Panc1 (cell line): ENCODE measurements around the gene TMEM98. TPM values are rescaled to one million over a fixed set of nuclear protein-coding genes. Genes with fewer than 3 reads are reported as not detected.
"Not testable (repeated sequence)": the region's sequence is repeated elsewhere in the genome, so short reads cannot be mapped to it uniquely, and the experiment has no call there.

Experiments
- ATAC-seq: fragments of 200-7000 bp; cut with Tn5 transposase; 2 replicates; pipeline ENCODE4 v1.9.1; 2020; ENCODE audit warnings: mild to moderate bottlenecking, moderate library complexity
- BruUV-seq: library from RNA; stranded (reverse); fragments of 400-500 nt; replicated peaks from 2 replicates; lab custom pipeline; 2021; lab: Mats Ljungman, UMichigan
- CTCF ChIA-PET: fragments of 300-600 bp; sonication (Branson Sonifier 250); formaldehyde crosslinking; loops from one replicate; lab custom pipeline; 2022; ENCODE audit warnings: antibody characterized with exemption; lab: Charles Lee
- POLR2A ChIA-PET: fragments of 300-600 bp; sonication (Branson Sonifier 250); formaldehyde crosslinking; loops from one replicate; lab custom pipeline; 2022; ENCODE audit warnings: antibody characterized with exemption; lab: Charles Lee
- DNase-seq: peaks from one replicate; pipeline ENCODE4 v3.0.0-alpha.2; 2010; ENCODE audit warnings: low read depth, low spot score
- H3K27ac ChIP-seq: 2 replicates; pipeline ENCODE4 v1.5.1; 2011; ENCODE audit warnings: mild to moderate bottlenecking, low read length, inconsistent platforms
- H3K27me3 ChIP-seq: fragments of 200-500 bp; sonication (Bioruptor generic); 2 replicates; pipeline ENCODE4 v1.6.0; 2014; ENCODE audit warnings: low read length, inconsistent platforms; ENCODE audit not compliant: control insufficient read depth, insufficient read depth
- H3K36me3 ChIP-seq: fragments of 200-500 bp; sonication (Bioruptor generic); 2 replicates; pipeline ENCODE4 v1.5.1; 2014; ENCODE audit warnings: inconsistent platforms, mild to moderate bottlenecking, low read length, moderate library complexity; ENCODE audit not compliant: control insufficient read depth, insufficient read depth
- H3K4me1 ChIP-seq: 2 replicates; pipeline ENCODE4 v1.5.1; 2011; ENCODE audit warnings: inconsistent platforms, mild to moderate bottlenecking, low read length, moderate library complexity; ENCODE audit not compliant: control insufficient read depth, insufficient read depth
- H3K4me3 ChIP-seq, 2 experiments: 2 replicates each; pipeline ENCODE4 v1.5.1; 2011 to 2012; ENCODE audit warnings: low read depth in 2 of 2, low read length in 2 of 2, mild to moderate bottlenecking in 2 of 2, inconsistent platforms in 1 of 2, moderate library complexity in 1 of 2
- H3K9me3 ChIP-seq: fragments of 200-500 bp; sonication (Bioruptor generic); 2 replicates; pipeline ENCODE4 v1.5.1; 2014; ENCODE audit warnings: low read depth, mild to moderate bottlenecking, inconsistent platforms, low read length, moderate library complexity; ENCODE audit not compliant: control insufficient read depth, insufficient read depth
- POLR2AphosphoS5 ChIP-seq: IDR thresholded peaks from 2 replicates; pipeline ENCODE4 v1.6.1; 2012; ENCODE audit warnings: mild to moderate bottlenecking, low read depth, low read length, moderate library complexity
- SIN3A ChIP-seq: IDR thresholded peaks from 2 replicates; pipeline ENCODE4 v1.6.1; 2012; ENCODE audit warnings: low read depth, mild to moderate bottlenecking, low read length, moderate library complexity, borderline replicate concordance; ENCODE audit not compliant: insufficient read depth
- TCF7L2 ChIP-seq: IDR thresholded peaks from 2 replicates; pipeline ENCODE4 v1.6.1; 2011; ENCODE audit warnings: mild to moderate bottlenecking, low read depth, low read length, inconsistent platforms
- in situ Hi-C: cut with HindIII; loops from 2 replicates; pipeline ENCODE4 v1.10.0; 2016; ENCODE audit warnings: low sequenced_read_pairs, low pct_unique_long_range_greater_than_20kb
- intact Hi-C: fragments of 100-400 bp; cut with micrococcal nuclease; formaldehyde crosslinking; loops from one replicate; pipeline ENCODE4 v1.10.0; 2022; ENCODE audit not compliant: unreplicated experiment
- total RNA-seq: library from RNA; stranded (reverse); gene quantifications from one replicate; pipeline ENCODE4 v1.2.1, GENCODE V29; 2021; ENCODE audit not compliant: unreplicated experiment
- TF ChIP-seq, protein P1 (sequence below), 2 experiments: IDR thresholded peaks; 2 replicates each; pipeline ENCODE4 v1.6.1; 2011 to 2012; ENCODE audit warnings: low read depth in 2 of 2, control low read depth in 1 of 2, low read length in 1 of 2, mild to moderate bottlenecking in 1 of 2, moderate library complexity in 1 of 2; ENCODE audit not compliant: insufficient read depth in 1 of 2
- TF ChIP-seq, protein P2 (sequence below): fragments of 450-650 bp; IDR thresholded peaks from 2 replicates; pipeline ENCODE4 v1.5.1; 2017; ENCODE audit warnings: mild to moderate bottlenecking

Gene TMEM98
- total RNA-seq, 1 experiment from 2014 or later, result 2.2 TPM

DNA sequence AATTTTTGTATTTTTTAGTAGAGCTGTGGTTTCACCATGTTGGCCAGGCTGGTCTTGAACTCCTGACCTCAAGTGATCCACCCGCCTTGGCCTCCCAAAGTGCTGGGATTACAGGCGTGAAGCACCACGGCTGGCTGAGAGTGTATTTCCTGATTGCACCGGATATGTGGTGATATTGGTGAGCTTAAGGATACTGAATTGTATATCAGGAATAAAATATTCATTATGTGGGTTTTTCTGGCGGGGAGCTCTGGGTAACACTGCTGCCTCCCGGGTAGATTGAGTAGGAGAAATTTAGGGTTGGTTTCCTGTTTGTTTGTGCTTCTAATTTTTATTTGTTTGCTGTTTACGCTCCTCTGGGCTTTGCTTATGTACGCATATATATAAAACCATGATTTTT lies 7.7 kb upstream of the TMEM98 start:
- H3K4me3 ChIP-seq, result no peak overlapping the region
- no peaks in the 10 kb centered on the region for H3K4me1 ChIP-seq
- no peaks in the 10 kb centered on the region for H3K9me3 ChIP-seq
- no peak overlapping the region for H3K27ac ChIP-seq
- intact Hi-C loops (no loop called here), in situ Hi-C loops (no loop called here)
- POLR2A ChIA-PET, result no interaction called here
- no peaks in the 10 kb centered on the region for H3K36me3 ChIP-seq
- BruUV-seq, result no TSS peak
- DNase-seq (no peak), ATAC-seq (no peak)
- TF ChIP-seq POLR2AphosphoS5, result no peak
- TF ChIP-seq, protein P1, sequence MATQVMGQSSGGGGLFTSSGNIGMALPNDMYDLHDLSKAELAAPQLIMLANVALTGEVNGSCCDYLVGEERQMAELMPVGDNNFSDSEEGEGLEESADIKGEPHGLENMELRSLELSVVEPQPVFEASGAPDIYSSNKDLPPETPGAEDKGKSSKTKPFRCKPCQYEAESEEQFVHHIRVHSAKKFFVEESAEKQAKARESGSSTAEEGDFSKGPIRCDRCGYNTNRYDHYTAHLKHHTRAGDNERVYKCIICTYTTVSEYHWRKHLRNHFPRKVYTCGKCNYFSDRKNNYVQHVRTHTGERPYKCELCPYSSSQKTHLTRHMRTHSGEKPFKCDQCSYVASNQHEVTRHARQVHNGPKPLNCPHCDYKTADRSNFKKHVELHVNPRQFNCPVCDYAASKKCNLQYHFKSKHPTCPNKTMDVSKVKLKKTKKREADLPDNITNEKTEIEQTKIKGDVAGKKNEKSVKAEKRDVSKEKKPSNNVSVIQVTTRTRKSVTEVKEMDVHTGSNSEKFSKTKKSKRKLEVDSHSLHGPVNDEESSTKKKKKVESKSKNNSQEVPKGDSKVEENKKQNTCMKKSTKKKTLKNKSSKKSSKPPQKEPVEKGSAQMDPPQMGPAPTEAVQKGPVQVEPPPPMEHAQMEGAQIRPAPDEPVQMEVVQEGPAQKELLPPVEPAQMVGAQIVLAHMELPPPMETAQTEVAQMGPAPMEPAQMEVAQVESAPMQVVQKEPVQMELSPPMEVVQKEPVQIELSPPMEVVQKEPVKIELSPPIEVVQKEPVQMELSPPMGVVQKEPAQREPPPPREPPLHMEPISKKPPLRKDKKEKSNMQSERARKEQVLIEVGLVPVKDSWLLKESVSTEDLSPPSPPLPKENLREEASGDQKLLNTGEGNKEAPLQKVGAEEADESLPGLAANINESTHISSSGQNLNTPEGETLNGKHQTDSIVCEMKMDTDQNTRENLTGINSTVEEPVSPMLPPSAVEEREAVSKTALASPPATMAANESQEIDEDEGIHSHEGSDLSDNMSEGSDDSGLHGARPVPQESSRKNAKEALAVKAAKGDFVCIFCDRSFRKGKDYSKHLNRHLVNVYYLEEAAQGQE (IDR thresholded peaks at IDR 0.05; ENCODE audit: insufficient read depth in 1 of 2, low read depth in 2 of 2, low read length in 1 of 2), result no peak
- TF ChIP-seq TCF7L2, result no peak
- TF ChIP-seq SIN3A, result no peak
- TF ChIP-seq, protein P2, sequence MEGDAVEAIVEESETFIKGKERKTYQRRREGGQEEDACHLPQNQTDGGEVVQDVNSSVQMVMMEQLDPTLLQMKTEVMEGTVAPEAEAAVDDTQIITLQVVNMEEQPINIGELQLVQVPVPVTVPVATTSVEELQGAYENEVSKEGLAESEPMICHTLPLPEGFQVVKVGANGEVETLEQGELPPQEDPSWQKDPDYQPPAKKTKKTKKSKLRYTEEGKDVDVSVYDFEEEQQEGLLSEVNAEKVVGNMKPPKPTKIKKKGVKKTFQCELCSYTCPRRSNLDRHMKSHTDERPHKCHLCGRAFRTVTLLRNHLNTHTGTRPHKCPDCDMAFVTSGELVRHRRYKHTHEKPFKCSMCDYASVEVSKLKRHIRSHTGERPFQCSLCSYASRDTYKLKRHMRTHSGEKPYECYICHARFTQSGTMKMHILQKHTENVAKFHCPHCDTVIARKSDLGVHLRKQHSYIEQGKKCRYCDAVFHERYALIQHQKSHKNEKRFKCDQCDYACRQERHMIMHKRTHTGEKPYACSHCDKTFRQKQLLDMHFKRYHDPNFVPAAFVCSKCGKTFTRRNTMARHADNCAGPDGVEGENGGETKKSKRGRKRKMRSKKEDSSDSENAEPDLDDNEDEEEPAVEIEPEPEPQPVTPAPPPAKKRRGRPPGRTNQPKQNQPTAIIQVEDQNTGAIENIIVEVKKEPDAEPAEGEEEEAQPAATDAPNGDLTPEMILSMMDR, result no peak
- peaks cover 4% of the 10 kb centered on the region for H3K27me3 ChIP-seq
- CTCF ChIA-PET, result interaction anchor here (0.6 kb wide), 1 partner anchor 10 kb away, joined by 3 read pairs; no protein-coding TSS in a partner anchor

DNA sequence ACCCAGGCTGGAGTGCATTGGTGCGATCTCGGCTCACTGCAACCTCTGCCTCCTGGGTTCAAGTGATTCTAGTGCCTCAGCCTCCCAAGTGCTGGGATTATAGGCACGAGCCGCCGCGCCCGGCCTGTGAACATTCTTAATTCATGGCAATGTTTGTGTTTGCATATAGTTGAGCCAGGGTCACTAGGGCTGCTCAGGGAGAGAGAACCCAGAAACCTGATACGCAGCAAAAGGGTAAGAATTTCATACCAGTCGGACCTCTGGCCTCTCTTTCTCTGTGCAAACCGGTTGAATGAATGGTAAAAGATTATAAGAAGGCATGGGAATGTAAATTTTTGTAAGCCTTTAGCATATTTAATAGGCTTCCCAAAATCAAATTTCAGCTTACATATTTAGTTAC lies 6.9 kb upstream of the TMEM98 start:
- H3K36me3 ChIP-seq, result no peaks in the 10 kb centered on the region
- intact Hi-C loops (no loop called here), in situ Hi-C loops (no loop called here)
- no peaks in the 10 kb centered on the region for H3K9me3 ChIP-seq
- H3K27me3 ChIP-seq, result peaks cover 5% of the 10 kb centered on the region; the same call in 1 of the 2 replicates
- no peak overlapping the region for H3K27ac ChIP-seq
- TF ChIP-seq, protein P1 (IDR thresholded peaks at IDR 0.05; ENCODE audit: insufficient read depth in 1 of 2, low read depth in 2 of 2, low read length in 1 of 2), result no peak
- TF ChIP-seq SIN3A (no peak), POLR2AphosphoS5 (no peak), TCF7L2 (no peak)
- TF ChIP-seq, protein P2, result no peak
- ChIA-PET POLR2A (no interaction called here), CTCF (no interaction called here)
- no peak for DNase-seq
- no TSS peak for BruUV-seq
- ATAC-seq, result no peak
- no peaks in the 10 kb centered on the region for H3K4me1 ChIP-seq
- H3K4me3 ChIP-seq, result no peak overlapping the region

DNA sequence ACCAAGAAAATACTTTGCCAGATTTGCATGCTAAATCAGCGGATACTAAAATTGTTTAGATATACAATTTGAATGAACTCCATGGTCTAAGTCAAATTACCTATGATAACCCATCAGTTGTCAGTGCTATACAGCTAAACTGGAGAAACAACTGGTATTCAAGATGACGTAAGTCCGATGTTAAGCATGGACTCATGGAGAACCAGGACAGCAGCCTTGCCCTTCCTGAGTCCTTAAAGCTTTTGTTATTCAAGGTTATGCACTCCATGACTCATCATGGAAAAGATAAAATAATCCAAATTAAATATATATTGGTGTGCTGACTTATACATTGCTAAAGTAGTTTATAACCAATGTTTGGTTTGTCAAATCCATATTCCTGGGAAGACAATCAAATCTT lies 4.0 kb upstream of the TMEM98 start:
- ATAC-seq, CTCF ChIA-PET: not testable (repeated sequence)

More for the DNA sequence above, 4.0 kb upstream of the TMEM98 start:
- DNase-seq, BruUV-seq, in situ Hi-C loops, H3K4me1 ChIP-seq, intact Hi-C loops, H3K9me3 ChIP-seq, POLR2A ChIA-PET, H3K27ac ChIP-seq, H3K4me3 ChIP-seq, H3K36me3 ChIP-seq: not testable (repeated sequence)
- peaks cover 14% of the 10 kb centered on the region for H3K27me3 ChIP-seq
